HepG2 (cell line): ENCODE measurements around the gene NT5DC1. TPM values are rescaled to one million over a fixed set of nuclear protein-coding genes. Genes with fewer than 3 reads are reported as not detected.

ENCODE experiments used
- ATF4 ChIP-seq, 2 experiments: fragments of 450-650 bp in 1 of 2; sonication (generic) in 1 of 2; formaldehyde crosslinking; IDR thresholded peaks; 2 replicates each; pipeline versions ENCODE4 v1.5.0 to v1.8.0; 2020 to 2022; ENCODE audit warnings: mild to moderate bottlenecking in 1 of 2, missing genetic modification reagents in 1 of 2
- CREM ChIP-seq, 2 experiments: sonication (generic) in 1 of 2; formaldehyde crosslinking in 1 of 2; IDR thresholded peaks; 2 replicates each; pipeline versions ENCODE4 v1.4.0 to v1.6.1; 2016 to 2020; ENCODE audit warnings: antibody characterized with exemption in 1 of 2, mild to moderate bottlenecking in 1 of 2, missing genetic modification reagents in 1 of 2
- FOXJ3 ChIP-seq: sonication (generic); formaldehyde crosslinking; IDR thresholded peaks from 2 replicates; pipeline ENCODE4 v1.4.0; 2020; ENCODE audit warnings: missing genetic modification reagents, mild to moderate bottlenecking, borderline replicate concordance
- HMGXB4 ChIP-seq, 2 experiments: sonication (generic) in 1 of 2; formaldehyde crosslinking in 1 of 2; IDR thresholded peaks; 2 replicates each; pipeline versions ENCODE4 v1.4.0 to v1.6.1; 2018 to 2020; ENCODE audit warnings: missing genetic modification reagents in 2 of 2, borderline replicate concordance in 1 of 2, low read depth in 1 of 2, mild to moderate bottlenecking in 1 of 2, missing biosample characterization in 1 of 2
- MLXIP ChIP-seq: sonication (generic); formaldehyde crosslinking; IDR thresholded peaks from 2 replicates; pipeline ENCODE4 v1.9.0; 2021; ENCODE audit warnings: missing genetic modification reagents, borderline replicate concordance
- MXD3 ChIP-seq: IDR thresholded peaks from 2 replicates; pipeline ENCODE4 v1.6.1; 2016; ENCODE audit warnings: mild to moderate bottlenecking, missing biosample characterization, missing genetic modification reagents
- POLR2A ChIP-seq, 2 experiments: IDR thresholded peaks; 2 replicates each; pipeline ENCODE4 v1.6.1; 2011; ENCODE audit warnings: low read depth in 2 of 2, low read length in 2 of 2, mild to moderate bottlenecking in 1 of 2, moderate library complexity in 1 of 2; ENCODE audit not compliant: insufficient read depth in 1 of 2
- SNAPC4 ChIP-seq: sonication (generic); formaldehyde crosslinking; IDR thresholded peaks from 2 replicates; pipeline ENCODE4 v1.4.0; 2020; ENCODE audit warnings: mild to moderate bottlenecking, missing genetic modification reagents
- TCF12 ChIP-seq, 2 experiments: fragments of 450-650 bp in 1 of 2; sonication (generic) in 1 of 2; formaldehyde crosslinking in 1 of 2; IDR thresholded peaks; 2 replicates each; pipeline versions ENCODE4 v1.6.1 to v1.8.0; 2017 to 2022; ENCODE audit warnings: antibody characterized with exemption in 1 of 2, mild to moderate bottlenecking in 1 of 2, missing genetic modification reagents in 1 of 2, moderate library complexity in 1 of 2
- ZFAT ChIP-seq: sonication (generic); formaldehyde crosslinking; conservative IDR thresholded peaks from 2 replicates; pipeline ENCODE4 v1.8.1; 2023; ENCODE audit warnings: missing genetic modification reagents, inconsistent platforms
- ZNF124 ChIP-seq: sonication (generic); formaldehyde crosslinking; IDR thresholded peaks from 2 replicates; pipeline ENCODE4 v1.4.0; 2020; ENCODE audit warnings: missing genetic modification reagents
- ZNF589 ChIP-seq: sonication (generic); formaldehyde crosslinking; conservative IDR thresholded peaks from 2 replicates; pipeline ENCODE4 v1.8.0; 2022; ENCODE audit warnings: mild to moderate bottlenecking, moderate library complexity, missing genetic modification reagents
- ZSCAN5A ChIP-seq: sonication (generic); formaldehyde crosslinking; IDR thresholded peaks from 2 replicates; pipeline ENCODE4 v1.8.0; 2022; ENCODE audit warnings: mild to moderate bottlenecking, missing genetic modification reagents, borderline replicate concordance
- polyA plus RNA-seq, 8 experiments: library from polyadenylated mRNA; depleted of rRNA in 3 of 8; stranded (reverse) in 7 of 8; unstranded in 1 of 8; fragments of >200 nt; fragmentation: Illumina TruSeq in 4 of 8; extraction: Trizol in 4 of 8; gene quantifications; 2 replicates each; pipeline versions ENCODE4 v1.2.1 to v1.2.3, GENCODE V29; 2011 to 2016; ENCODE audit warnings: low read depth in 4 of 8, missing spikeins in 1 of 8, mixed read lengths in 1 of 8; ENCODE audit not compliant: insufficient read depth in 1 of 8
- total RNA-seq, 5 experiments: library from RNA; depleted of rRNA; stranded (reverse); fragments of >200 nt; fragmentation: Illumina TruSeq; extraction: Trizol; gene quantifications; 2 replicates each; pipeline ENCODE4 v1.2.3, GENCODE V29; 2016; ENCODE audit warnings: low read depth in 1 of 5

NT5DC1 gene
- total and polyA plus RNA-seq, 2 of the 13 experiments (the other 11 are each of a cell fraction or from before 2014, with no cell fraction given) = 27.0 to 56.1 TPM

GRCh38 chr6:116254297-116255056 is 153.8 kb downstream of the NT5DC1 start (continued):
- TF ChIP-seq HMGXB4 (CRISPR knock-in tag; IDR thresholded peaks at IDR 0.05; ENCODE audit: borderline replicate concordance in 1 of 2, low read depth in 1 of 2) (0 out of 4 replicates have a peak, but pooled peaks of 1 of the 2 experiments have one; percentile 58), MXD3 (CRISPR knock-in tag) (no peak), ZNF124 (CRISPR knock-in tag) (no peak), POLR2A (IDR thresholded peaks at IDR 0.05; ENCODE audit: insufficient read depth in 1 of 2, low read depth in 2 of 2, low read length in 2 of 2) (no peak), ZFAT (CRISPR knock-in tag) (no peak), ATF4 (CRISPR knock-in tag; IDR thresholded peaks at IDR 0.05) (peak in 1 of 2 experiments; percentile 29; a peak in 1 of 4 replicates), ZNF589 (no peak), ZSCAN5A (CRISPR knock-in tag) (no peak), TCF12 (IDR thresholded peaks at IDR 0.05) (no peak), TCF12 (CRISPR knock-in tag; IDR thresholded peaks at IDR 0.05) (no peak), CREM (IDR thresholded peaks at IDR 0.05) (peak; percentile 17), CREM (CRISPR knock-in tag; IDR thresholded peaks at IDR 0.05) (no peak), SNAPC4 (CRISPR knock-in tag) (peak; percentile 8; the same call in 1 of the 2 replicates), MLXIP (CRISPR knock-in tag) (no peak), FOXJ3 (peak; percentile 71; the same call in 1 of the 2 replicates)
